Mucosa of gallbladder (tissue), 1 donor: ENCODE results near the gene TYROBP. TPM values are rescaled to one million over a fixed set of nuclear protein-coding genes. Genes with fewer than 3 reads are reported as not detected.
"Not testable (repeated sequence)": the region's sequence is repeated elsewhere in the genome, so short reads cannot be mapped to it uniquely, and the experiment has no call there.

Experiments
- DNase-seq: peaks from one replicate; pipeline ENCODE4 v3.0.0-alpha.2; 2020; ENCODE audit warnings: low spot score
- total RNA-seq: library from RNA; stranded (reverse); gene quantifications from one replicate; pipeline ENCODE4 v1.2.1, GENCODE V29; 2021
- donor health status: DM: no; HTN: no; CAD: no.

Gene TYROBP
- total RNA-seq, 1 donor from 2014 or later, result 94.6 TPM

DNA sequence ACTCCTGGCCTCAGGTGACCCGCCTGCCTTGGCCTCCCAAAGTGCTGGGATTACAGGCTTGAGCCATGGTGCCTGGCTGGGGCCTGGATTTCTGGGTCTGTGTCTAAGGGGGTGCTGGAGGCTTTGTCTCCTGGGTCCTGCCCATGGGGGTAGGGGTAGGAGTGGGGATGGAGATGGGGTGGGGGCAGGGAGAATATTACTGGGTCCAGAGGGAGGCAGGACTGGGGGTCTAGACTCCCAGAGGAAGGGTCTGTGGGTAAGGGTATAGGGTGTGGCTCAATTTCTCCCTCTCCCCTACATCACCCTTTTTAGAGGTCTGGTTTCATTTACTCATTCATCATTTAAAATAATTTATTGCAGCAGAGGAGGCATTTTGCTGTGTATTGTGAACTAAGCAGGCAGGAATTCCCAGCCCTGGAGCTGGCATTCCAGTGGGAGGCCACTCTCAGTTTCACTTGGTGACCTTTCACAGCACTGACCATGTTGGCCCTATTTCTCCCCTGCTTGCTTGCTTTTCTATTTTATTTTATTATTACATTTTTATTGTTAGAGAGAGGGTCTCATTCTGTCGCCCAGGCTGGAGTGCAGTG lies 6.9 kb downstream of the TYROBP start:
- no peak for DNase-seq

DNA sequence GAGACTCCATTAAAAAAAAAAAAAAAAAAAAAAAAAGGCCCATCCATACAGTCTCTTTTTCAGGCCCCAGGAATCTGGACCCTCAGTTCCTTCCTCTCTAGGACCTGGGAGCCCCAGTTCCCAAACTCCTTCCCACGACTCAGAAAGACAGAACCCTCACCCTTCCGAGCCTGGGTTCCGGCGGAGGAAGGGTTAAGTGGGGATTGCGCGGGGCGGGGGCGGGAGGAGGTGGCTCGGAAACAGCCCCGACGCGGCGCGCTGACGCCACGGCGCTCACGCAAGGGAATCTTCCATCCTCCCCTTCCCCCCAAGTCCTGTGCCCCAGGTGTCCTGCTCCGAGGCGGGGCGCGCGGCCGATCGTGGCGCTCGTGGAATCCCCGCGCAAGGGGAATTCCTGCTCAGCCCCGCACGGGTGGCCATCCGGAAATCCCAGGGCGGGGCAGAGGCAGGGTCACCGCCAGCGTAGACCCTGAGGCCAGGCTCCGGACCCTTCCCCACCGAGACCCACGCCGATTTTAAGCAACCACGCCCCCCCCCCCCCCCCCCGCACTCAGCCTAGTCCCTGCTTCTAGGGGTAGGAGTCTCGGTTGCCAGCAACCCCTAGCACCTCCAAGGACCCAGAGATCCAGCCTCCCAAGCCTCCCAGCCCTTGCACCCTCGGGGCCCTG lies 8.4 kb downstream of the TYROBP start:
- peak; percentile 84 for DNase-seq

DNA sequence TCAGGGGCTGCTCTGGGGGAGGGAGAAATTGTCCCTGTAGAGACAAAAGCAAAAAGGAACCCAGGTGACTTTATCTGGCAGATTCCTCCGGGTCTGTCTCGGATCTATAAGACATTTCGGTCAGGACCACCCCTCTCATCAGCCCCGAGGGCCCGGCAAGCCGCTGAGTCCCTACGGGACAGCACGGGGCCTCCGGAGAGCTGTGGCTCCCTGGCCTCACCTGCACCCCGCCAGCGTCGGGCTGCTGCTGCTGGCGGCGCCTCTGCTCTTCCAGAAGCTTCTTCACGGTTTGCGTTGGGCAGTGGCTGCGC lies 9.6 kb downstream of the TYROBP start:
- DNase-seq, result no peak

DNA sequence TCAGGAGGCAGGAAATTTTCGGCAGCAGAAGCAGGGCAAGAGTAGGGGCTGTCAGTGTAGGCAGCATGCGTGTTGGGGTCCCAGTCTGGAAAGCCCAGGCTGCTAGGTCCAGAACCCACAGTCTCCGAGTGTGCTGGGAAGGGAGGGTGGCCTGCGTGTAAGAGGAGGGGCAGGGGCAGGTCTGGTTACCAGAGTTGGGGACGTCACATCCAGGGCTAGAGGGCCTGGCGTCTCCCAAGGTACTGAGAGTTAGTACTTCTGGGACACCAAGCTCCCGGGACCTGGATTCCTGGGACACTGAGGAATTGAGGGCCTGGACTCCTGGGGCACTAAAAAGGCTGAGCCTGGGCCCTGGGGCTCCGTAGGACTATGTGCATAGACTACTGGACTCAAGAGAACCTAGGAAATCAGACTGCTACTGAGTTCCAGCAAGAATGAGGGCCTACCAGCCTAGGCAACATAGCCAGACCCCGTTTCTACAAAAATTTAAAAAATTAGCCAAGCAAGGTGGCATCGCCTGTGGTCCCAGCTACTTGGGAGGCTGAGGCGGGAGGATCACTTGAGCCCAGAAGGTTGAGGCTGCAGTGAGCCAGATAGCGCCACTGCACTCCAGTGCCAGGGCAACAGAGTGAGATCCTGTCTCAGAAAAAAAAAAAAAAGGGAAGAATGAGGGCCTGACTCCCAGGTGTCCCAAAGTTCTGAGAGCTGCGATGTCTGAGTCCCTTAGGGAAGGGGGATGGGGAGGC lies 10.2 kb downstream of the TYROBP start:
- DNase-seq, result no peak

DNA sequence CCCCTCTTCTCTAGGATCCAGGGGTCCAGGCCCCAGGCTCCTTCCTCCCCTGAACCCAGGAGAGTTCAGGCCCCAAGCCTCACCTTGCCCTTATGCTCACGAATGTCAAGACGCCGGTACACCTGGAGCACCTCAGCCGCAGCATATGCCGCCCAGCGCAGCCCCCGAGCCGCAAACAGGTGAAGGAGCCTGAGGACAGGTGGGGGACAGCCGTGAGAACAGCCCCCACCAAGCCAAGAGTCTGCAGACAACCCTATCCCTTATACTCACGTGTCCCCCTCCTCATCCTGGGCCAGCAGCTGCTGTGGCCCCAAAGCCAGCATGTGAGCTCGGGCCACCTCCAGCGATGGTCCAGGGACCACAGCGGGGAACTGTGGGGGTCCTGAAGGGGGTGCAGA lies 11.5 kb downstream of the TYROBP start:
- no peak for DNase-seq

DNA sequence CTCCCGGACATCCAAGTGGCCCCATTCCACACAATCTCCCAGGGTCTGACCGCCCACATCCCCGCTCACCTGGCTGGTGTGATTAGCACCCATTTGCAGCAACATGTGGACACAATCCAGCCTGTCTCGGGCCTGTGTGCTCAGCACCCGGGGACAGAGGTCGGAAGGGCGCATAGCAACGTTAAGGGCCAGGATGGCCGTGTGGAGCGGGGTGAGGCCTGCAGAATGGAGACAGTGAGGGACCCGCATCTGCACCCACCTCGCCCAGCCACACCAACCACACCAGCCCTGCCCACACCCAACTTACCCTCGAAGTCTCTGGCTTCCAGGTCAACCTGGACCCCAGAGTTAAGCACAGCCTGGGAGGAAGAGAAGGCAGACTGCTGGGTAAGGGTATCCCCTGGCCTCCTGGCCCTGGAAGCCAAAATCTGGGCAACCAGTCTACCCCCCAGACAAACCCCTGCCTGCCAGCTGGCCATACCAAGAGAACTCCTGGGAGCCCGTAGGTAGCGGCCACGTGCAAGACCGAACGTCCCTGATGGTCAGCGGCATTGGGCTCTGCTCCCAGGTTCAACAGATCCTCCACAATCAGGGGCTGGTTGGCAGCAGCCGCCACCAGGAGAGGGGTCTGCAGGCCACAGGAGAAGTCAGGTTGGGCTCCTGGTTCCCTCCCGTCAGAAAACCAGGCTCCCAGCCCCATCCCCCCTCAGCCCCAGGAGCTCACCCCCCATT lies 12.0 kb downstream of the TYROBP start:
- DNase-seq, result no peak

DNA sequence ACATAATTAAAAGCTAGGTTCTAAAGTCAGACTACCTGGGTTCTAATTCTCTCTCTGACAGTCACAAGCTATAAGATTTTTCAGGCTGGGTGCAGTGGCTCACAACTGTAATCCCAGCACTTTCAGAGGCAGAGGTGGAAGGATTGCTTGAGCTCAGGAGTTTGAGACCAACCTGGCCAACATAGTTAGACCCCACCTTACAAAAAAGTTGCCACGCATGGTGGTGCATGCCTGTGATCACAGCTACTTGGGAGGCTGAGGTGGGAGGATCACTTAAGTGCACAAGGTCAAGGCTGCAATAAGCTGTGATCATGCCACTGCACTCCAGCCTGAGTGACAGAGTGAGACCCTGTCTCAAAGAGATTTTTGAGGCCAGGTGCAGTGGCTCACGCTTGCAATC lies 13.8 kb downstream of the TYROBP start:
- DNase-seq, result no peak

DNA sequence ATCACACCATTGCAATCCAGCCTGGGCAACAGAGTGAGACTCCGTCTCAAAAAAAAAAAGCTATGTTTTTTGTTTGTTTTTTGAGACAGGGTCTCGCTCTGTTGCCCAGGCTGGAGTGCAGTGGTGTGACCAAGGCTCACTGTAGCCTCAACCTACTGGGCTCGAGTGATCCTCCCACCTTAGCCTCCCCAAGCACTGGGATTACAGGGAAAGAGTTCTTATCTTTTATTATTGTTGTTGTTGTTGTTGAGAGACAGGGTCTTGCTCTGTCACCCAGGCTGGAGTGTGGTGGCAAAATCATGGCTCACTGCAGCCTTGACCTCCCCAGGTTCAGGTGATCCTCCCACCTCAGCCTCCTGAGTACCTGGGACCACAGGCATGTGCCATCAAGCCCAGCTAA lies 16.3 kb downstream of the TYROBP start:
- not testable (repeated sequence) for DNase-seq

DNA sequence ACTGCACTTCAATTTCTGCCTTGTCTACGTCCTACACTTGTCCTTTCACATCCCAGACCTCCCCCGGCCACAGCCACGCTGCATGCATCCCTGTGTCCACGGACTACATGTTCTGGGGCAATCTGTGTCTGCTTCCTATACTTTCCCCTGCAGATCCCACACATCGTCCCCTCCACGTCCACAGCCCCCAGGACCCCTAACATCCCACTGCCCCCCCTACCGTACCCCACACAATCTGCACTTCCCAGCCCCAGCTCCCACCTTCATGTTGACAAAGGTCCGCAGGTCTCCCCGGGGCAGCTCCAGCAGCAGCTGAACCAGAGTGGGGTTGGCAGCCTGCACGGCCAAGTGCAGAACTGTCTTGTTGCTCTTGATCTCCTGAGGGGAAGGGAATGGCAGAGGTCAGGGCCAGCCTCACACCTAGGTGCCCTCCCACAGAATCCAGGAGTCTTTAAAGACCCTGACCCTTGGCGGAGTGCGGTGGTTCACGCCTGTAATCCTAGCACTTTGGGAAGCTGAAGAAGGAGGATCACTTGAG lies 17.9 kb downstream of the TYROBP start:
- no peak for DNase-seq

DNA sequence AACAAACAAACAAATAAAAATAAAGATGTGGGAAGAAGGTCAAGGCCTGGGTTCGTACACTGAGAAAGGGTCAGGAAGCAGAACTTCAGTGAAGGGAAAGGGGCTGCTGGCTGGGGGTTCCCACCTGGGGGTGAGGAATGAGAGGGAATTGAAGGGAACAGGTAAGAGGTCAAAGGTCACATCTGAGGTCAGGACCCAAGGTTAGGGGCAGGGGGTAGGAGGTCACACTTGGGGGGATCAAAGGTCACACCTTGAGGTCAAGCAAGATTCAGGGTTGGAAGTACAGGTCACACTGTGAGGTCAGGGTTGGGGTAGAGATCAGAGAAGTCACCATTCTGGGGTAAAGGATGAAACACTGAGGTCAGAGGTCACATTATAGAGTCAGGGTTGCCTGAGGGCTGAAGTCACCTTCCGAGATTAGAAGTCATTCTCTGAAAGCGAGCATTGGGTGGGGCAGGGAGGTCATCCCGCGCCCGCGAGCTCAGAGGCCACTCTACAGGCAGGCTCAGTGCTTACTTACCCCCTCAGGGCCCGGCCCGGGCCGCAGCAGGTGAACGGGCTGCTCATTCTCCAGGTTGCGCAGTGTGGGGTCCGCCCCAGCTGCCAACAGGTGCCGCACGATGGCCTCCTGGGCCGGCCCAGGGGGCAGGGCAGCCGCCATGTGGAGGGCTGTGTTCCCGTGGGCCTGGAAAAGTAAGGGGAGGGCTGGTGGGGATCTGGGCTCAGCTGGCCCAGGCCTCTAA lies 18.6 kb downstream of the TYROBP start:
- DNase-seq, result no peak

DNA sequence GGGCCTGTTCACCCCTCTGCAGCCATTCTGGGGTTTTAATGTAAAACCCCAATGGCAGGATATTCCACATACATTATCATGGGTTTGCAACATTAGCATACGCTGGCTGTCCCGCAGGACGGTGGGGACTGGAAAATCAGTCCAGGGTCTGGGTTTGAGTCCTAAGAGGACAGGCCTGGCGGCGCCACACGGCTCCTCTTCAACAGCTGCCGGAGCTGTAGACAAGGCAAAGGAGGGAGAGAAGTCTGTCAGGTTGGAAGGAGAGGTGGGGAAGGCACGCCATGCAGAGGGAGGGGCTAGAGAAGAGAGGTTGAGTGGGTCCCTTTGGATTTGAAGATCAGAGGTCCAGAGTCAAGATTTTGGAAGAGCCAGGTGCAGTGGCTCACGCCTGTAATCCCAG lies 19.7 kb downstream of the TYROBP start:
- DNase-seq, result no peak

DNA sequence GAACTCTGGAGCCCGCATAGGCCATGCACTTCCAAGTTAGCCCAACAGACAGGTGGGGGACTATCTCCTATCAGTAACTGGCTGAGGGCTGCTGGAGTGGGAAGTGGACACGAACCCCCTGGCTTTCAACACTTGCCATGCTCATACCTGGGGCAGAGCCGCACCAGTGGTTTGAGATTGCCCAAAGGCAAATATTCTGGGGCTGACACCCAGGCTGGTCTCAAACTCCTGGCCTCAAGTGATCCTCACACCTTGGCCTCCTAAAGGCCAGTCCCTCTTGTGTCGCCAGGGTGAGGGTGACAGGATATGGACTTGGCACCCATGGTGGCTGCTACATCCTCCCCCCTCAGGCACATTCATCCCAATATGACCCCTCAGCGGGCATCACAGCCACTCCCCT lies 20.9 kb downstream of the TYROBP start:
- no peak for DNase-seq

DNA sequence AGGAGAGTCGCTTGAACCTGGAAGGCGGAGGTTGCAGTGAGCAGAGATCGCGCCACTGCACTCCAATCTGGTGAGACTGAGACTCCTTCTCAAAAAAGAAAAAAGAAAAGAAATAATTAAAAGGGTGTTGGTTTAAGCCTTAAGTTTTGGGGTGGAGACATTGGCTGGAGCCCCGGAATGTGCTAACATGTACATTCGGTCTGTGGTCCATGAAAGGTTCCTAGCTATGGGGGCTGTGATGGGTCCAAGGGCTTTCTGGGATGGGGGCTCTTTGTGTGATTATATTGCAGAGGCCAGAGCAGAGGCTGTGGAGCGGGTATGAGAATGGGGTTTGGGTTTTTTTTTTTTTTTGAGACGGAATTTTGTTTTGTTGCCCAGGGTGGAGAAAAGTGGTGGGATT lies 22.2 kb downstream of the TYROBP start:
- DNase-seq, result no peak

DNA sequence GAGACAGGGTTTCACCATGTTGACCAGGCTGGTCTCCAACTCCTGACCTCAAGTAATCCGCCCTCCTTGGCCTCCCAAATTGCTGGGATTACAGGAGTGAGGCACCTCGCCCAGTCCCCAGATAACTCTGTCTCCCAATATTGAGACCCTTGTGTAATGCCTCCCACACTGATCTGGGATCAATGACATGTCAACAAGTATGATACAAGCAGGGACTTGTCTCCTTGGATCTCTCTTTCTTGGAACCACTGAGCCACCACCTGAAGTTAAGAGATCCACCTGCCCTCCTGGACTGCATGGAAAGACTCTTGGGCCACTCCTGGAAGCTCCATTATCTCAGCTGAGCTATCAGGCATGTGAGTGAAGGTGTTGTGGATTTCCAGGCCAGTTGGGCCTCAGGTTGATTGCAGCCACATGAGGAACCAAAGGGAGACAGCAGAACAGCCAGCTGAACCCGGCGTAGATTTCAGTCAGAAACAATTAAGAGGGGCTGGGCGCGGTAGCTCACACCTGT lies 22.8 kb downstream of the TYROBP start:
- no peak for DNase-seq

DNA sequence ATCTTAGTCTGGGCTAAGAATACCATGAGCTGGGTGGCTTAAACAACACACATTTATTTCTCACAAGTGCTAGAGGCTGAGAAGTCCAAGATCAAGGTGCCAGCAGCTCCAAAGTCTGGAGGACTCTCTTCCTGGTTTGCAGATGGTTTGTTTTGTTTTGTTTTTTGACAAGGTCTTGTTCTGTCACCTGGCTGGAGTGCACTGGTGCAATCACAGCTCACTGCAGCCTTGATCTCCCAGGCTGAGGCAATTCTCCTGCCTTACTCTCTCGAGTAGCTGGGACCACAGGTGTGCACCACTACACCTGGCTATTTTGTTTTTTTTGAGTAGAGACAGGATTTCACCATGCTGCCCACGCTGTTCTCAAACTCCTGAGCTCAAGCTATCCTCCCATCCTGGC lies 24.2 kb downstream of the TYROBP start:
- DNase-seq, result no peak

DNA sequence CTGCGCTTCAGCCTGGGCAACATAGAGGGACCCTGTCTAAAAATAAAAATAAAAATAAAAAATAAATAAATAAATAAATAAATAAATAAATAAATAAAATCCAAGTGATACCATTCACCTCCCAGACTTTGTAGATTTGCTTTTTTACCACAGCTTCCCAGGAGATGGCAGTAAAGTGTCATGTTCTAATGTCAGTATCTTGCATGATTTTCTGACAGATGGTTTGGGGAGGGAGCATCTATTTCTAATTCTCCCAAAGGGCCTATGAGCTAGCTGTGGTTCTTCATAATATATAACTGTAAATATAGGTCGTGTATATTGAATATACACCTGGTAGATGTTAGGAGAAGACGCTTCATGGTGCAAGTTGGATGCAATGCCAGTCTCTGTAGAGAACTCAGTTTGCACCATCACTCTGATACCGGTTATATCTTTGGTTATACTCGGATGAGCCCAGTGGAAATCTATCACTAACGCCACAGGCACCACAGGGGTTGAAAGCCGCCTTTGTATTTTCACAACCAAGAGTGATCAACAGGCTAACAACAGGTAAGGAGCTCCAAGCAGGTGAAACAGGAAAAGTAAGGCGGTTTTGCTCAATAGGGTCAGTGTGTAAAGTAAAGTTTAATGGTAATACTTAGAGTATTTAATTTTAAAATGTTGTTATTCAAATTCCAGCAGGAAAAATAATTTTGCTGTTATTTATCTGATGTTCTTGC lies 25.8 kb downstream of the TYROBP start:
- DNase-seq, result peak; percentile 68

DNA sequence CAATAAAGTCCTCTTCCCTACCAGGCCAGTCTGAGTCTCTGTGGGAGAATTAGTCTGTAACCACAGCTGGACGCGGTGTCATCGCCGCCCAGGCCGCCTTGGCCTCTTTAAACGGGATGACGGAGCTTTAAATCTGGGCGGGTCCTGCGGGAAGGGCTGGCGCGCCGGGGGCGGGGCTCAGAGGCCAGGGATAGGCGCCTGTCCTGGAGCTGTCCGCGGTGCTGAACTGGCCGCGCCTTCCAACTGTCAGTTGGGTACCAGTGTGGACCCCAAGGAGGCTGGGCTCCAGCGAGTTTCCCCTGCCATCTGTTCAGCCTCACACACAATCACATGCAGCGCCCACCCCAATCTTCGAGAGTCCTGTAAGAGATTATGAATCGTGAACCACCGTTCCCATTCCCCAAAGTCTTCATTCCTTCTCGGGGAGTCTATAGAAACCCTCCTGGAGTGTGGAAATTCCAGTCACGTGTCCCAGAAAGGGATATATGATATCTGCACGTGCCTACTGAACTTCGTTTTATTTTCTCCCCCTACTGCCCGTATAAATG lies 28.3 kb downstream of the TYROBP start:
- peak; percentile 90 for DNase-seq

DNA sequence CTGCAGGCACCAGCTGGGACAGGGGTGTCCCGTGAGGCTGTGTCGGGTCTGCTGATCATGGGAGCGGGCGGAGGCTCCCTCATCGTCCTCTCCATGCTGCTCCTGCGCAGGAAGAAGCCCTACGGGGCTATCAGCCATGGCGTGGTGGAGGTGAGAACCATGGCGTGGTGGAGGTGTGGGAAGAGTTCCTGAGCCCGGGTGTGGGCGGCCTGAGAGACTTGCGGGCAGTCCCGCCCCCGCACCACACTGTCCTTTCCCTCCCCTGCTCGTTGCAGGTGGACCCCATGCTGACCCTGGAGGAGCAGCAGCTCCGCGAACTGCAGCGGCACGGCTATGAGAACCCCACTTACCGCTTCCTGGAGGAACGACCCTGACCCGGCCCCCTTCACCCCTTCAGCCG lies 29.0 kb downstream of the TYROBP start:
- no peak for DNase-seq

DNA sequence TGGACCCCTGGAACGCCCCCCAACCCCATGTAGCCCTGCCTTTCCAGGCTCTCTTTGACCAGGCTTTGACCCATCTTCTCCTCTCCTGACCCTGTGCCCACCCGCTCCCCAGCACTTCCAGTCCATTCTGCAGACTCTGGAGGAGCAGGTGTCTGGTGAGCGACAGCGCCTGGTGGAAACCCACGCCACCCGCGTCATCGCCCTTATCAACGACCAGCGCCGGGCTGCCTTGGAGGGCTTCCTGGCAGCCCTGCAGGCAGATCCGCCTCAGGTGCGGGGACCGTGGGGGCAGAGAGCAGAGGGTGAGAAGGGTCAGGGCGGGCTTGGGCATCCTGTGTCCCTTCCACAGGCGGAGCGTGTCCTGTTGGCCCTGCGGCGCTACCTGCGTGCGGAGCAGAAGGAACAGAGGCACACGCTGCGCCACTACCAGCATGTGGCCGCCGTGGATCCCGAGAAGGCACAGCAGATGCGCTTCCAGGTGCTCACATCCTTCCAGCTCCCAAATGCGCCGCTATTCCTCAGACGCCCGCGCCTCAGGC lies 33.6 kb downstream of the TYROBP start:
- DNase-seq, result no peak

DNA sequence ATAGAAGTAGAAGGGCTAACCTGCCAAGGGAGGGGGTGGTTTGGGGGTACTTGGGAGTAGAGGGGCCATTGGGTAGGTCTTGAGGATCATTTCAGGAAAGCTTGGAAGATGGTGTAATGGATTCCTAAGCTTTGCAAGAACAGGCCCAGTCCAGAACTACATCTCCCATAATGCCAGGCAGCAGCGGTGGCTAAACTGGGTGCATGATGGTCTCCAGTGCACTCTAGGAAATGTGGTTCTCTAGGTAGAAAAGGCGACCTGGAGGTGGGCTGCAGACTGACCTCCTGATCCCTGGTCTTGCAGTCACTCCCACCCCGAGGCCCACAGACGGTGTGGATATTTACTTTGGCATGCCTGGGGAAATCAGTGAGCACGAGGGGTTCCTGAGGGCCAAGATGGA lies 35.9 kb downstream of the TYROBP start:
- no peak for DNase-seq
